Body of pancreas (tissue), 4 donors: Measurements from ENCODE around the gene GRIA3.

Experiments
- POLR2A ChIP-seq, 3 donors: fragments of 450-650 bp; IDR thresholded peaks; one replicate each; pipeline ENCODE4 v1.6.1; 2016; ENCODE audit warnings: antibody characterized with exemption in 3 of 3, mild to moderate bottlenecking in 2 of 3
- TF ChIP-seq, protein P1 (sequence below), 7 experiments: fragments of 450-650 bp in 4 of 7; fragments of 200-600 bp in 3 of 7; sonication (generic) in 3 of 7; IDR thresholded peaks; one replicate each; pipeline ENCODE4 v1.5.1; 2016 to 2019; ENCODE audit warnings: antibody characterized with exemption in 7 of 7

DNA sequence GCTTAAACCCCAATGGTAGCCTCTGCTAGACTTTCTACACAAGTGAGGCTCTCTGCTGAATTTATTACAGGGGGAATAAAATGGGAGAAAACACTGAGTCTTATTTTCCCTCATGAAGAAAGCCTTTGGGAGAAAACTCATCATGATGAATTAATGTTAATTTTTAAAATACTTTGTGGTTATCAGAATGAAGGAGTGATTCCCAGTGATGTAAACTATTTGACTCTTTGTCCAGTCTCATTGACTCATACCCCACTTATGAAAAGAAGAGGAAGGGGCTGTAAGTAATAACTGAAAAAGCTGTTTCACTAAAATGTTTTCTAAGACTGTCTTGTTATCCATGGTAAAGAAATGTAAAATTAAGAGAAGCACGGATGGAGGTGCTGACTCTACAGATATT is 208.8 kb downstream of the GRIA3 start:
- TF ChIP-seq, protein P1, sequence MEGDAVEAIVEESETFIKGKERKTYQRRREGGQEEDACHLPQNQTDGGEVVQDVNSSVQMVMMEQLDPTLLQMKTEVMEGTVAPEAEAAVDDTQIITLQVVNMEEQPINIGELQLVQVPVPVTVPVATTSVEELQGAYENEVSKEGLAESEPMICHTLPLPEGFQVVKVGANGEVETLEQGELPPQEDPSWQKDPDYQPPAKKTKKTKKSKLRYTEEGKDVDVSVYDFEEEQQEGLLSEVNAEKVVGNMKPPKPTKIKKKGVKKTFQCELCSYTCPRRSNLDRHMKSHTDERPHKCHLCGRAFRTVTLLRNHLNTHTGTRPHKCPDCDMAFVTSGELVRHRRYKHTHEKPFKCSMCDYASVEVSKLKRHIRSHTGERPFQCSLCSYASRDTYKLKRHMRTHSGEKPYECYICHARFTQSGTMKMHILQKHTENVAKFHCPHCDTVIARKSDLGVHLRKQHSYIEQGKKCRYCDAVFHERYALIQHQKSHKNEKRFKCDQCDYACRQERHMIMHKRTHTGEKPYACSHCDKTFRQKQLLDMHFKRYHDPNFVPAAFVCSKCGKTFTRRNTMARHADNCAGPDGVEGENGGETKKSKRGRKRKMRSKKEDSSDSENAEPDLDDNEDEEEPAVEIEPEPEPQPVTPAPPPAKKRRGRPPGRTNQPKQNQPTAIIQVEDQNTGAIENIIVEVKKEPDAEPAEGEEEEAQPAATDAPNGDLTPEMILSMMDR (IDR thresholded peaks at IDR 0.05) = no peak
- TF ChIP-seq POLR2A (IDR thresholded peaks at IDR 0.05) = no peak
